GM18951 (cell line): Measurements from ENCODE around the gene TMEM123.

ENCODE experiments used
- POLR2A ChIP-seq: IDR thresholded peaks from 4 replicates; pipeline ENCODE4 v1.6.1; 2011; ENCODE audit warnings: mild to moderate bottlenecking; ENCODE audit not compliant: insufficient read length, insufficient read depth; ENCODE audit errors: extremely low read depth
- in situ Hi-C: fragments of 300-500 bp; cut with MboI; formaldehyde crosslinking; loops from one replicate; pipeline ENCODE4 v1.12.0; 2022; ENCODE audit warnings: low sequenced_read_pairs, mixed read lengths, inconsistent platforms; ENCODE audit not compliant: unreplicated experiment

Gene TMEM123

DNA sequence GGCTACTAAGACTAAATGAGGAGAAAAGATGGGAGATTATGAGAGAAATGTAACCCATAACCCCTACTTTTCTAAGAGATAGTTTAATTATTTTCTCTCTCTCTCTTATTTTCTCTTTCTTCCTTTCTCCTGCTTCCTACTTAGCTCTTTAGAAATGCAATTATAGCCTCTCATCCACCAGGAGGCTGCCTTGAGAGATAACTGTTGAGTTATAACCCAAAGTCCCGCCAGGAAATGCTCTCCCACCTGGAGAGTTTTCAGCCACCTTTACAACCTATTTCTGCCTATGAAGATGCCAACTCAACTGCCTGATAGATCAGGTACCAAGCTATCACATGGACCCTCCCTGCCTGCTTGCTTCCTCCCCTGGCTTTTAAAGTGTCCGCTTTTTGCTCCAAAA, 34.0 kb upstream of the TMEM123 start:
- TF ChIP-seq POLR2A = no peak
- in situ Hi-C loops = no loop called here

DNA sequence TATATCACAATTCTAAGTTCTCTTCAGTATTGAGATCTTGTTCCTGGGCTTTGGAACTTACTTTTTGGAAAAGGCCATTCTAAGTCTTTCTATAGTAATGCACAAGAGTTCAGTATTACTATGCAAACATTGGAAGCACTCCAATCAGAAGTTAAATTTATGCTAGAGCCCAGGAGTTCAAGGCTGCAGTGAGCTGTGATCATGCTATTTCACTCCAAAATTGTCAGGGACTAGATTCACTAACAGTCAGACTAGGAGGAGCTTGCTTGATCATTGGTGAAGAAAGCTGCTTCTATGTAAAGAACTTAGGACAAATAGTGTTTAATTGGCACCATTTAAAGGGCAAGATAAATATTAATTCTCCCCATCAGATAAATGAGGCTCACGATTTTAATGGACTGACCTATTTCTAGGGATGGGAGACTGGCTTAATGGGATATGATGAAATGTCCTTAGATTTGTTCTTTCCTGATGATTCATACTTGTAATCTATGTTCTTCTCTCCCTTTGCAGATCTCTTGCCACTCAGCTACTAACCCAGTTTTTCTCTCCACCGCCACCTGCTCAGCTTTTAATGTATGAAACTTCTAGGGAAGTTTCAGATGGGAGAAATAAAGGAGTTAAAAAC, 32.6 kb upstream of the TMEM123 start:
- TF ChIP-seq POLR2A = no peak
- in situ Hi-C loops = no loop called here

GRCh38 chr11:102482433-102482832, 29.9 kb upstream of the TMEM123 start:
- in situ Hi-C loops = no loop called here
- TF ChIP-seq POLR2A = no peak

GRCh38 chr11:102479733-102480132, 27.2 kb upstream of the TMEM123 start:
- no peak for TF ChIP-seq POLR2A
- in situ Hi-C loops = no loop called here

DNA sequence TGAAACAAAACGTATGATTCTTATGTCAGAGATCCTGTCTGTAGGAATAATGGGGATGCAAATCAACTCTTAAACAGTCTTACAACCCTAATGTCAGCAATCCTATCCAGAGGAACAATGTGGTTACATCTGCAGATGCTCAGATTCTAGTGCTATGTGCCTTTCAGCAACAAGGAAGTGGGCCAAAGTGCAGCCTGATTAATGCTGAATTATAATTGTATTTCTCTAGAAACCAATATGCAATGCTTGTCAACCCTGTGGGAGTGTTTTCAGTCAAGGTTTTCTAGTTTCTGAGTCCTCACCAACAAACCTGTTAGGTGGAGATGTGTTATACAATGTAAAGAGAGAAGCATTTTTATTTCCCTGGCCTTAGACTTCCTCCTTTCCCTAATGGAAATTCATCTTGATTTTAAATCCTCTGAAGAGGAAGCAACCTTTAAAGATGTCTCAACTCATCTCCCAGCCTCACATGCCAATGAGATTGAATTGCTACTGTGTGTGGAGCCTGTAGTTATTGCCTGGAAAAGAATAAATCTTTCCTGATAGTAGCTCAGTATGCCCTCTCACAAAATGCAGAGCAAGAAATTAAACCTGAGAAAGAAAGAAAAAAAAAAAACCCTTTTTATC, 26.2 kb upstream of the TMEM123 start:
- no peak for TF ChIP-seq POLR2A
- in situ Hi-C loops = no loop called here

DNA sequence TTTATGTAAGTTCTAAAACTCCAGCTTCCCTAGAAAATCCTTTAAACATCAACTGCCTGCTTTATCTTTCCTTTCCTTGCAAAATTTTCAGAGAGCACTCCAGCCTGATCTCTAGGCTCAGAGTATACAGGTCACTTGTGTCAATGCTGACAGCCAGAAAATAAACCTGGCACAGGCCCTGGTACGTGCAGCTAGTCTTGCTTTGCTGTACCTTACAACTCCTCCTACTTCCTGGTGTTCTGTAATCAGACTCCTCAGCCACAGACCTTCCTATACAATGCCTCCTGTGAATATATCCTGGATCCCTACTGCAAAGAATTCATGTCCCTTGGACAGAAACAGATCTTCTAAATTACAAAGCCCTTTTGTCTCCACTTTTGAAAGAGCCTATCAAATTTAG, 24.2 kb upstream of the TMEM123 start:
- no peak for TF ChIP-seq POLR2A
- in situ Hi-C loops = no loop called here

- in situ Hi-C loops = no loop called here
- TF ChIP-seq POLR2A = no peak
Observed at GRCh38 chr11:102476069-102476468, 23.5 kb upstream of the TMEM123 start.

- TF ChIP-seq POLR2A = no peak
- in situ Hi-C loops = no loop called here
Observed at GRCh38 chr11:102473543-102473942, 21.0 kb upstream of the TMEM123 start.

GRCh38 chr11:102472127-102472526, 19.6 kb upstream of the TMEM123 start:
- in situ Hi-C loops = no loop called here
- TF ChIP-seq POLR2A = no peak

DNA sequence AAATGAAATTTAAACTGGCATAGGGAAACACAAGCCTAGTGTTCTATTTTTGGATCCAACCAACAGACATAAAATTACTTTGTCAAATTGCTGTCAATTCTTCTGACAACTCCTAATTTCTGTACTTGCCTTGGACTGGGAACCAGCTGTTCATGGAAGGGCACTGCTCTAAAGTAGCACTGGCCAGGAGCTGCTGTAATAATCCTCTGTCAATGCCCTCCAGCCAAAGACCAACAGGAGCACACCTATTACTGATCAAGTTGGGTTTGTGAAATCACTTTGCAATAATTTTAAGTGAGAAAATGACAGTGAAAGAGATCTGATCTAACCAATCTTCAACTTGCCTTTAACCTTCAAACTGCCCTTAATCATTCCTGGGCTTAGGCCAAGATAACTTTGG, 18.9 kb upstream of the TMEM123 start:
- TF ChIP-seq POLR2A = no peak
- in situ Hi-C loops = no loop called here

- no peak for TF ChIP-seq POLR2A
- in situ Hi-C loops = no loop called here
Observed at GRCh38 chr11:102470251-102470650, 17.7 kb upstream of the TMEM123 start.

DNA sequence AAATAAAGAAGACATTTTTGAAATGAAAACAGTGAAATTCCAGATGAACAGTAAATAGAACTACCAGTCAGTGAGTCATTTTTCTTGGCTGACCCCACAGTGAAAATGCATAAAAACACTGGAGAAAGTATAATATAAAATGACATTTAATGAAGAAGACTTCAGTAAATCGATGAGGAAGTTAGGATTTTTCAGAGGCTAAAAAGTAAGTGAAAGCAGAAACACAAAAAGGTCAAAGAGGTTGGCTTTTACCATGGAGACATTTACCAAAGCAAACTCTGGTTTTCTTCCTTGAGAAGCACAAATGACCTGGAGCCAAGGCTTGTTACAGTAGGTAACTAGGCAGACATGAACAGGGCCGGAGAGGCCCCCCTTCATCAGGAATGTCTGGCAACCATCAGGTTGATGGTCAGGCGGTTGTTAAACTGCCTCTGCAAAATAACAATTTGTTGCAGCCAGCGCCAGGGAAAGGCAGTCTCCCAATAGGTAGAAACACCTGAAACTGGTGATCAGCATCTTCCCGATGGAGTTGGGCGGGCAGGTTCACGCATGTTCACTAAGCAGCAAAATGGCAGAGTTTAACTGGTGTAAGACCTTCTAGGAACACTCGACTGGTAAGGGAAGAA, 16.7 kb upstream of the TMEM123 start:
- in situ Hi-C loops = no loop called here
- TF ChIP-seq POLR2A = no peak

GRCh38 chr11:102468616-102469195, 16.1 kb upstream of the TMEM123 start:
- in situ Hi-C loops = no loop called here
- no peak for TF ChIP-seq POLR2A
